COLO668 (cell line): ENCODE data around the gene FHL2.
"Not testable (repeated sequence)": the region's sequence is repeated elsewhere in the genome, so short reads cannot be mapped to it uniquely, and the experiment has no call there.

ENCODE experiments used
- DNase-seq: peaks from one replicate; lab custom pipeline; 2025; ENCODE audit not compliant: unreplicated experiment; lab: John Stamatoyannopoulos, UW

Gene FHL2

DNA sequence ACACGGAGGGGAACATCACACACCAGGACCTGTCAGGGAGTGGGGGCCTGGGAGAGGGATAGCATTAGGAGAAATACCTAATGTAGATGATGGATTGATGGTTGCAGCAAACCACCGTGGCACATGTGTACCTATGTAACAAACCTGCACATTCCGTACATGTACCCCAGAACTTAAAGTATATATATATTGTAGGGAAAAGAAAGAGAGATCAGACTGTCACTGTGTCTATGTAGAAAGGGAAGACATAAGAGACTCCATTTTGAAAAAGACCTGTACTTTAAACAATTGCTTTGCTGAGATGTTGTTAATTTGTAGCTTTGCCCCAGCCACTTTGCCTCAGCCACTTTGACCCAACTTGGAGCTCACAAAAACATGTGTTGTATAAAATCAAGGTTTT lies 26.0 kb upstream of the FHL2 start:
- not testable (repeated sequence) for DNase-seq

DNA sequence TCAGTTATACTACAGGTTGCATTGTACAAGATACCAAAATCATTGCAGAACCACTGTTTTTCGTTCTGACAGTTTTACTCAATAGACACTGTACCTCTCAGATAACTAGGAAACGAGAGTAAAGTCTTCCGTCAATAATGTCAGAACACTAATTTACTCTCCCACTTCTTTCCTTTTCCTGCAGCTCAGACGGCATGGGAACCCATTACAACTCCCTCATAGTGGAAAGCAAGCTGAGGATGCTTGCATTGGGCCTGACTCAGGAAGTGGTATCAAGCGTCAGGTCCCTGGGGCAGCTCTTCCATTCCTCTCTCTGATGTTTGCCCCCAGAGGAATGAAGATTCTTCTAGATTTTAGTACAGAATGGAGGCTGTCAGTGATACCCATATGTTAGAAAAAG lies 23.9 kb upstream of the FHL2 start:
- no peak for DNase-seq

DNA sequence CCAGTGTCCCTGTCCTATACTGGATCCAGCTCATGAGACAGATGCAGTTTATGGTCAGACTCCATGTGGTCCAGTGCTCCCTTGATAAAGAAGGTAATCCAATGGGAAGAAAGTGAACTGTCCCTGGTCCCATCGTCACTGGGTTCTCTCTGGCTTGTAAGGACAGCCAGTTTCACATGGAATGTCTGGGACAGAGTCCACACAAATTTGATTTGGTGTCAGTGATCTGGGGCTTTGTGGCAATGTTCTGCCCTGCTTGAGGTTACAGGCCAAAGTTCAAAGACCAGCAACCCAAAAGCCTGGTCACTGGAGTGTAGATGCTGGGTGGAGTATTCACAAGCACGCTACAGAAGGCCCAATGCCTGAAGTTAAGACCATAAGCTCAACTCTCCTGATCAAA lies 22.2 kb upstream of the FHL2 start:
- DNase-seq, result no peak

DNA sequence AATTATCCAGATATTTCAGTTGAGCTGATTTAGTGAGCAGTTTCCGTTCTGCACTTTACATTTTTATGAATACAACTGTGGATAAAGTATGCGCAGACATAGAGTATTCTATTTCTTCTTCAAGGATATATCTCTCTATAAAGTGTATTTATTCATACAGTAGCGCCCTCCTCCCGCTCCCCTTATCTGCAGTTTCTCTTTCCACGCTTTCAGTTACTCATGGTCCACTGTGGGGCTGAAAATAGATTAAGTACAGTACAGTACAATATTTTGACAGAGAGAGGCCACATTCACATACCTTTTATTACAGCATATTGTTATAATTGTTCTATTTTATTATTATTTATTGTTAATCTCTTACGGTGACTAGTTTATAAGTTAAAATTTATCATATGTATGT lies 19.7 kb upstream of the FHL2 start:
- DNase-seq, result no peak

DNA sequence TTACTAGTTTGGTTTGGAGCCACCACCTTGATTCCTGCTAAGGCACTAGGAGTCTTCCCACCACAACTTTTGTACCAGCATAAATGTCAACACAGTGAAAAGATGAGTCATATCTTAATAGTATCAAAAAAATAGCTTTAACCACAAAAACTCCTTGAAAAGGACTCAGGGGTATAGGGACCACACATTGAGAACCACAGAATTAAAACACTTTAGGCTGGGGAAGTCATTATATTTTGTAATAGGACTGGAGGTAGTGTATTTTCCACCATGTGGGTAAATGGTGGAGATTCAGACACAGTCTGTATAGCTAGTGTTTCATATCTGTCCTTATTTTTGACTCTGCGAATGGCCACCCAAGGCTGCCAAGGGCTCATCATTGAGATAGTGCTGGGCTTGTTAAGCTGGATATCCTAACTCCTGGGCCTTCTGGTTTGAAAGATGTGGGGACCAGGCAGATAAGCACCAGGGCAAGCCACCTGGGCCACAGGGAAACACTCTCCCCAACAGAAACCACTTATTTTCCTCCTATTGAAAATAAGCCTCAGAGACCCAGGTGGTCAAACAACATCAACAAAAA lies 19.1 kb upstream of the FHL2 start:
- no peak for DNase-seq

DNA sequence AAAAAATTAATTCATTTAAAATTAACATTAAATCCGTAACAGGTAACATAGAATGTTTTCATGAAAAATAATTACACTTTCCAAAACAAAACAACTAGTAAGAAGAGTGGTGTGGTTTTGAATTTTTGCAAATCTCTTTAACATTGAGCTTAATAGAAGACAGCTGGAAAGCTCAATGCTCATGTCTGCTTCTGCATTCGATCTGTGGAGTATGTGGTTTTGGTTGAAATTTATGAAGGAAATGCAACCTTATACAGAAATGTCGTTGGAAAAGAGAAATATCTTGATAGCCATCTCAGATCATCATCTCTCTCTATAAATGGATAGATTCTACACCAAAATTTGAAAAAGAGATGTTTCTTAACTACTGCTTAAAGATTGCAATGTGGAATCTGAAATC lies 17.3 kb upstream of the FHL2 start:
- no peak for DNase-seq

DNA sequence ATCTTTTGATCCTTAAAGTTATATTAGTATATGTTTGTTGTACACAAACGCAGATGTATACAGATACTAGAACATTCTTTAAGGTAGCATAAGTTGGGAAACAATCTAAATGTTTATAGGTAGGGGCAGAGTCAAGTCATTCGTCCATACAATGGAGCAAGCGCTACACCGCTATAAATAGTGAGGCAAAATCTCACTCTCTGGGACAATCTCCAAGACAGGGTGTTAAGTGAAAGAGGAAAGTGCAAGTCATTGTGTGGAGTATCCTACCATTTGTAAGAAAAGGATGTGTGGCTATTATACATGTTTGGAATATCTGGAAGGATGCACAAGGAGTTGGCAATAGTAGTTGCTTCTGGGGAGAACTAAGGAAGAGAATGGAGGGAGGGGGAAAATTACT lies 16.2 kb upstream of the FHL2 start:
- DNase-seq, result no peak

DNA sequence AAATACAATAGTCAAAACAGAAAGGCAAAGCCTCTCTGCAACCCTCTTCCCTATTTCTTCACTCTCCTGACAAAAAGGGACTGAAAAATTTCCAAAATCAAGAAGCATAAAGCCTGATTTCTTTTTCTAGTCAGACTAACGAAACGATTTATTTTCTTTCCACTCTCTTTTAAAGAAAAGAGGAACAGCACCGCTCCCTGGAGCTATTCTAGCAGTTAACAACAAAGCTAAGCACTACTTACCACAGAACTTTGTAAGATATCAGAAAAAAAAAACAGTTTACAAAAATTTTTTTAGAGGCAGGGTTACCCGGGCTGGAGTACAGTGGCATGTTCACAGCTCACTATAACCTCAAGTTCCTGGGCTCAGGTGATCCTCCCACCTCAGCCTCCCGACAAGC lies 14.4 kb upstream of the FHL2 start:
- DNase-seq, result no peak

DNA sequence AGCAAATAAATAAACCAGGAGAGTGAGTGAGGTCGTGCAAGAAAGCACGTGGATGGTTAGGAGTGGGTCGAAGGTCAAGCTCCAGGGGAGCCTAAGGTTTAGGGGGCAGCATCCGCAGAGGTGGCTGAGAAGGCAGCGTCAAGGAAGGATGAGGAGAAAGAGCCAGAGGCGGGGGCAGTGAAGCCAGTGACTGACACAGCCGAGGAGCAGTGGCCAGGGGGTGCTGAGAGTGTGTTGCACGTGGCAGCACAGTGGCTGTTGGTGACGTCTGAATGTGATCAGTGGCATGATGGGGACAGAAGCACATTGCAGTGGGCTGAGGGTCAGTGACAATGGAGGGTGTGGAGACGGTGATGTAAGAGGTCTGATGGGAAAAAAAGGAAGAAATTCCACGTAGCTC lies 13.7 kb upstream of the FHL2 start:
- DNase-seq, result no peak

DNA sequence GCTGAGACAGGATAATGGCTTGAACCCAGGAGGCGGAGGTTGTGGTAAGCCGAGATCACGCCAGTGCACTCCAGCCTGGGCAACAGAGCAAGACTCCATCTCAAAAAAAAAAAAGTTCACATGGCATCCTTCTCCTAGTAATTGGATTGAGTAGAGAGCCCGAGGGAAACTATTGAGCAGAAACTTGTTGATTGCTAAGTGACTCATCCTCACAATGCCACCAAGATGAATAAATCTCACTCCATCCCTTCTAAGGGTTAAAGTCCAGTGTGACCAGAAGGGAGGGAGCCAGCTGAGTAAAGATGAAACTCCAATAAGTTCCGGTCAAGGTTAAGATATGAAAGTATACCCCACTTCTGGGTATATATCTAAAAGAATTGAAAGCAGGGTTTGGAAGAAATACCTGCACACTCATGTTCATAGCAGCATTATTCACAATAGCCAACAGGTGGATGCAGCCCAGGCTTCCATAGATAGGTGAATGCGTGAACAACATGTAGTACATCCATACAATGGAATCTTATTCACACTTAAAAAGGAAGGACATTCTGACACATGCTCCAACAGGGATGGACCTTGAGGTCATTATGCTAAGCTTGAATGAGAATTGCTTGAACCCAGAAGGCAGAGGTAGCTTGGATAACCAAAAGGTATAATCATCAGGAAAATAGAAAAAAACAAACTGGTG lies 13.0 kb upstream of the FHL2 start:
- DNase-seq, result no peak

DNA sequence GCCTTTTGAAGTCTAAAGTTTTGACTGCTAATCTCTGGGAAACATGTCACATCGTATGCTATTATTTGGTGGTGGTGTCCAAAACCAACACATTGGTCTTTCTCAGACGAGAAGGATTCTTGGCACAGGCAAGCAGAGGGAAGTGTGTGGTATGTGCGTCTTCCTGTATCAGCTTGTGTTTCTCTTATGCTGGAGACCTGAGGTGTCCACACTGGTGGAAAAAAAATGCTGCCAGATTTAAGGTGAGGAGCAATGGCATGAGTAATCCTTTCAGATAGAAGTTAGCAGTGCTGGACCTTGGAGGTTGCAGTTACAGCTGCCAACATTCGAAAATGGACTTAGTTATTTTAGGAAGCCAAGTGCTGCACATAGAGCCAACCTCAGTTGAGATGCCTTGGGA lies 11.7 kb upstream of the FHL2 start:
- DNase-seq, result no peak

DNA sequence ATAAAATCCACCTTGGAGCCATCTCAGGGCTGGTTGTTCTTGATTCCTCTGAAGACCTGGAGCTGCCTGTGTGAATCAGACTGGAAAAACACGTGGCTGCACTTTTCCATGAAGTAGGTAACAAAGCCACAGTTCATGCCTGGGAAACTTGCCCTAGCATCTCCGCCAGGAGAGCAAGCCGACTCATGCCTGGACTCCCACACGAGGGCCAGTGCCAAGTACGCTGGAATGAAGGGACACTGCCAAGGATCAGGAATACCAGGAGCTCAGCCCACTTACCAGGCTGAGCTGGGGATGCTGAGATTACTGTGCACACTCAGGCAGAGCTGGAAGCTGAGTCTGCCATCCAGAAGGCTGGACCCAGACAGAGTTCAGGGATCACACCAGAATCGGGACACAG lies 10.9 kb upstream of the FHL2 start:
- no peak for DNase-seq

DNA sequence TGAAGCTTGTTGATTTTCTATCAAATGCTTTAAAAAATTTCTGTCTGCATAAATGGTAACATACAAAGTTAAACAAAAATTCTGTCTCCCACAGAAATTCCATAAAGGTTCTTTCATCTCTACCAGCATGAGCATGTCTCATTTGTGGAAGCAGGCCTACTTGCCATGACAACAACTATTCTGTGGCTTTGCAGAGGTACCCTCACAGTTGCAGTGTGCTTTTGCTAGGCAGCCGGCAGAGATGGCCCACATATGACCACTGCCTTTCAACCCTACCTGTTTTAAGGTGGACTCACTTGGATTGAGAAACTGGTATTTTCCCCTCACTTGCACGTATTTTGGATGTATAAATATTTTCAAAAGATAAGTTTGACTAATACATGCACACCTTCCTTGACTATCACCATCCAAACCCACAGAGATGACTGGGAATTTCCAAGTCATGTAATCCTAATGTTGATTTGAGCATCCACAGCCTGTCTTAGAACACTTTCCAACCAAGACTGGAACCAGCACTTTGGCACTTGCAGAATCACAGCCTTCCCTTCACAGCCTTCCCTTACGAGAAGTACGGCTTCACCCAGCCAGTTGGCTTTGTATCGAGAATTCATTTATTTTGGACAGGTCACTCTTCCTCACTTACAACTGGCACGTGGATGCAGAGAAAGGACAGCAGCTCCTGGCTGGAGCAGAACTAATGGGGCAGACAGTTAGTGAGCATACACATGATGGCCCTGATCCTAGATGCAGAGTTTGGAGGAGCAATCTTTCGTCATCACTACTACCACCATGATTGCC lies 9.3 kb upstream of the FHL2 start:
- DNase-seq, result no peak

DNA sequence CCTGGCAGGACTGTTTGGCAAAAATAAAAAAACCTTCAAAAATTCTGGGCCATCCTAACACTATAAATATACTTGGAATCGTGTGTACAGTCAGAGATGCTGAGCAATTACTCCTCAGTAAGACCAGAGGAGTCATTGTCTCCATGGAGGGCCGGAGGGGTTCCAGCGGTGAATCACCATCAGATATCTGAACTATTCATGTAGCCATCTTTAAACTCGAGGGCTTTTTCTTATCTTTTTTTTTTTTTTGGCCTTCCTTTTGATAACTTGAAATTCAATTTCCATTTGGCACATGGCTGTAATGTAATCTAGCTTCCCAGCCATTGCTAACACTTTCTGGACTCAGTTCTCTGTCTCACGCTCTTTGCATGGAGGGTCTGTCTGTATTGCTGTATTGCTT lies 7.4 kb upstream of the FHL2 start:
- no peak for DNase-seq

DNA sequence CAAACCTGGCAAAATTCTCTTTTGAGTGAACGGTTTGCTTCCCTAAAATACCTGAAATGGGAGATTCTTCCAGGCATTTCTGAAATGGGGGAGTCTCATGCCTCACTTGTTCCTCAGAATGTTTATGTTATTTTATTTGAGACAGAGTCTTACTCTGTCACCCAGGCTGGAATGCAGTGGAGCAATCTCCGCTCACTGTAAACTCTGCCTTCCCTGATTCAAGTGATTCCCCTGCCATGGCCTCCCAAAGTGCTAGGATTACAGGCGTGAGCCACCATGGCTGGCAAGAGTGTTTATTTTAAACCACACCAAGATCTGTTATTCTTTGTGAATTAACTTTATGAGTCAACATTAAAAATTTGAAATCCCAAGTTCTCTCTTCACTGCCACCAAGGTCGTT lies 6.4 kb upstream of the FHL2 start:
- no peak for DNase-seq

DNA sequence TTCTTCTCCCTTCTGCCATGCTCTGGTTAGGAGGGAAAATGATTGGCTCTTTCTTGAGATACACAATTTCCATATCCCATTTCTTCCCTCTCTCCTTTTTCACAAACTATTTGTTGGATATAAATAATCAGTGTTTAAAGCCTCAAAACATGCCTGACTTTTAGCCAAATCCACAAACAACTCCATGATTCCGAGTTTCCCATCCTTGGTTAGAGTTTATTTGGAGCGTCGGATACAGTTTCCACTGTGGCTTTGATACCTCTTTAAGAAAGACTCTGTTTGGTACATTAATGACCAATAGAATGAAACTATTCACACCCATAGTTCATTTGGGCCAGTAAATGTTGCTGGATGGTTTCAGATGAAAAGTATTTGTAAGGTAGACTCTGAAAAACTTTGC lies 5.9 kb upstream of the FHL2 start:
- no peak for DNase-seq

DNA sequence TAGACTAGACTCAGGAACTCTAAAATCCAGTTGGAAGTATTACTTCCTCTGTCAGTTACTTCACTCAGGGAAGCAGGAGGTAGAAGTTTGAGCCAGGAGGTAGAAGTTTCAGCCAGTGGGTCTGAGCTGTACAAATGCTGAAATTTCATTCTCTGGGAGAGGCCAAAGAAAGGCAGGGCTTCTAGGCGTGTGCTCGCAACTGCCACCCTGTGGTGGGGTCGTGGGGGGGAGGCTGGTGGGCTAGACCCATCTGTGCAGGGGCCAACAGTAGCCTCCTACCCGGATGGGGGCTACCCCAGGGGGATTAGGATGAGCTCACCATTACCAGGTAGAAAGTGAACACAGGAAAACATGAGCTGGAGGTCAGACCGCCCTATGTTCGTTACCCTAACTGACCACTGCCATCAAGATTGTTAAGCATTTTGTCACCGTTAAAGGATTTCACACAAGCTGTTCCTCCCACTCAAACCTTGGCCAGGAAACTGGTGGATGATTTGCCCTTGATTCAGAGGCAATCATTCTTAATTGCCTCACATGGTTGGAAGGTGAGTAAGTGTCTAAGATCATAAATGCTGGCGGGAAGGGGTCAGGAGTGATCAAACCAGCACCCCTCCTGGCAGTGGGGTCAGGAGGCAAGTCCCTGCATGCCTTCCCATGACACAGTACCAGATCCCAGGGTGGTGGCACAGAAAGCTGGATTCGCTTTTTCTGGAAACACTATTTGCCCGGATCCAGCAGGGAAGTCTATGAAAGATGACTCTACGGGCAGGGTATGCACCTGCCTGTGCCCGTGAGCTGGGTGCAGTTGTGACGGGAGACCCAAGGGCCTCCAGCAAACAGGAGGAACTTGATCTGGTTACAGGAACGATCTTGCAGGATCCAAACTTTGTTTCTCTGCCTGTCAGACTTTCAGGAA lies 5.2 kb upstream of the FHL2 start:
- DNase-seq, result peak; percentile 18

DNA sequence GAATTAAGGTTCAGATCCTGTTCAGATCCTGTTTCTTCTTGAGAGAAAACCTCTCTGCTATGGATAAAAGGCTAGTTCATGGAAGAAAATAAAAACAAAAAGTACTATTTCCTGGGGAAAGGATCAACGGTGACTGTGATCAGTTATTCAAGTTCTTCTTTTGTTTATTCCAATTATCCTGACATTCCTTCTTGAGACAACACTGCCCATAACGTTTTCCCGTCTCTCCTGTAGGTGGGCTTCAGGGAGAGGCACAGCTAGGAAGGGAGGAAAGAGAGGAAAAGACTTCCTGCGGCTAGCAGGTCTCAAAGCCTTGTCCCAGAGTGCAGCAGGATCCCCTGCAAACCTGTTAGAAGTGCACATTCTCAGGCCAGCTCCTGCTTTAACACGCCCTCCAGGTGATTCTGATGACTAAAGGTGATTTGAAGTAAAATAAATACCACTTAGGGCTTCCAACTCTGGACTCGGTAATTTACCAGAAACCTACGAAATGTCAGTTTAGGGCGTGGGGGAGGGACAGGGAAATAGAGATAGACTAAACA lies 4.5 kb upstream of the FHL2 start:
- no peak for DNase-seq

DNA sequence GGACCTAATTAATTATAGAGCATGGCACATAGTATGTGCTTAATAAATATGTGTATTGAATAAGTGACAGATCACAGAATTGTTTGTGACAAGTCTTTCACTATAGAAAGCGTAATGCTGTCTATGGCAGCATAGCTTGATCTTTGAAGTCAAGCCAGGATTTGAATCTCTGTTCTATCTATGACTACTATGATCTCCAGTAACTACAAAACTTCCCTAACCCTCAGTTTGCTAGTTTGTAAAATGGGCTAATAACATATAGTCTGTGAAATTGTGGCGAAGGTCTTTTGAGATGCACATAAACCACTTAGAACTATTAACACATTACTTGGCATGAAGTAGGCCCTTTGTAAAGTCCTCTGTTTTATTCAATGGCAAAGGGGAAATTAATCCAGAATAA lies 4.0 kb upstream of the FHL2 start:
- no peak for DNase-seq

DNA sequence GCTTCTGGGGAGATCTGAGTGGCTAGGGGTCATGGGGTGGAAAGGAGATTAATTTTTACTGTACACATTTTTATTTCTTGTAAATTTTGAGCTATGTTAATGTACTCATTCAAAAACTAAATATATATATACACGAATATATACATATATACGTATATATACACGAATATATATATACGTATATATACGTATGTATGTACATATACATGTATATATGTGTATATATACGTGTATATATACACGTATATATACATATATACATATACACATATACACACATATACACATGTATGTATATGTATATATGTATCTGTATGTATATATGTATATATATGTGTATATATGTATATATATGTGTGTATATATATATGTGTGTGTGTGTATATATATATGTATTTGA lies 3.0 kb upstream of the FHL2 start:
- no peak for DNase-seq

DNA sequence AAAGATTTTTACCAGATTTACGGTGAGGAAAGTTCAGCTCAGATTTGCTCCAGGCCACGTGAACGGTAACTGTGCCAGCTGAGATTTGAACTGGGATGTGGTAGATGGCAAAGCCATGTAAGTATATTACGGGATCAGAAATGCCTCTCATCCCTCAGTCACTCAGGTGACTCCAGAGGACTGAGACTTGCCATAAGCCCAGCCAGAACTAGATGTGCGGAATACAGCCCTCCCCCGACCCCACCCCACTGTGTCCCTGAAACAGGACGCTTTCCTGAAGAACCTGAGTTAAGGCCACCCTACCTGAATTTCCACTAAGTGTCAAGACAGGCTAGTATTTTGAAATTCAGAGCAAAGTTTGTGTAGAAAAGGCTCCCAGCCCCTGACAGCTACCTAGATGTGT lies 1.3 kb upstream of the FHL2 start:
- no peak for DNase-seq
